C4-2B (cell line): ENCODE measurements around the gene NEK9.

Experiments used
- ZFX ChIP-seq: fragments of 450-650 bp; IDR thresholded peaks from 2 replicates; pipeline ENCODE4 v1.6.1; 2017
- TF ChIP-seq, protein P1 (sequence below): fragments of 450-650 bp; conservative IDR thresholded peaks from 2 replicates; pipeline ENCODE4 v1.5.1; 2017; ENCODE audit warnings: mild to moderate bottlenecking

GRCh38 chr14:75049731-75050201, 77.1 kb downstream of the NEK9 start:
- TF ChIP-seq, protein P1, sequence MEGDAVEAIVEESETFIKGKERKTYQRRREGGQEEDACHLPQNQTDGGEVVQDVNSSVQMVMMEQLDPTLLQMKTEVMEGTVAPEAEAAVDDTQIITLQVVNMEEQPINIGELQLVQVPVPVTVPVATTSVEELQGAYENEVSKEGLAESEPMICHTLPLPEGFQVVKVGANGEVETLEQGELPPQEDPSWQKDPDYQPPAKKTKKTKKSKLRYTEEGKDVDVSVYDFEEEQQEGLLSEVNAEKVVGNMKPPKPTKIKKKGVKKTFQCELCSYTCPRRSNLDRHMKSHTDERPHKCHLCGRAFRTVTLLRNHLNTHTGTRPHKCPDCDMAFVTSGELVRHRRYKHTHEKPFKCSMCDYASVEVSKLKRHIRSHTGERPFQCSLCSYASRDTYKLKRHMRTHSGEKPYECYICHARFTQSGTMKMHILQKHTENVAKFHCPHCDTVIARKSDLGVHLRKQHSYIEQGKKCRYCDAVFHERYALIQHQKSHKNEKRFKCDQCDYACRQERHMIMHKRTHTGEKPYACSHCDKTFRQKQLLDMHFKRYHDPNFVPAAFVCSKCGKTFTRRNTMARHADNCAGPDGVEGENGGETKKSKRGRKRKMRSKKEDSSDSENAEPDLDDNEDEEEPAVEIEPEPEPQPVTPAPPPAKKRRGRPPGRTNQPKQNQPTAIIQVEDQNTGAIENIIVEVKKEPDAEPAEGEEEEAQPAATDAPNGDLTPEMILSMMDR: no peak
- no peak for TF ChIP-seq ZFX
